SU-DHL-6 (cell line): ENCODE data around the gene MND1.

Source experiments
- CTCF ChIP-seq: fragments of 200-600 bp; sonication (generic); IDR thresholded peaks from one replicate; pipeline ENCODE4 v1.5.1; 2017; ENCODE audit warnings: antibody characterized with exemption, mild to moderate bottlenecking, low read length, moderate library complexity; ENCODE audit not compliant: insufficient read depth, poor library complexity, severe bottlenecking
- EZH2phosphoT487 ChIP-seq: fragments of 200-600 bp; sonication (generic), shearing (Covaris generic); conservative IDR thresholded peaks from 2 replicates; pipeline ENCODE4 v1.6.1; 2018; ENCODE audit warnings: mild to moderate bottlenecking, antibody characterized with exemption, low read length, moderate library complexity, mixed read lengths

GRCh38 chr4:153421941-153422340, 77.5 kb downstream of the MND1 start:
- TF ChIP-seq CTCF = no peak
- TF ChIP-seq EZH2phosphoT487 = no peak
